ENCODE results near the gene ACOT13.
"Not testable (repeated sequence)": the region's sequence is repeated elsewhere in the genome, so short reads cannot be mapped to it uniquely, and the experiment has no call there.

The ACOT13 gene
- total RNA-seq, result 6.4 reads per million, percentile 24 among the genes with 10 or more reads in this experiment

DNA sequence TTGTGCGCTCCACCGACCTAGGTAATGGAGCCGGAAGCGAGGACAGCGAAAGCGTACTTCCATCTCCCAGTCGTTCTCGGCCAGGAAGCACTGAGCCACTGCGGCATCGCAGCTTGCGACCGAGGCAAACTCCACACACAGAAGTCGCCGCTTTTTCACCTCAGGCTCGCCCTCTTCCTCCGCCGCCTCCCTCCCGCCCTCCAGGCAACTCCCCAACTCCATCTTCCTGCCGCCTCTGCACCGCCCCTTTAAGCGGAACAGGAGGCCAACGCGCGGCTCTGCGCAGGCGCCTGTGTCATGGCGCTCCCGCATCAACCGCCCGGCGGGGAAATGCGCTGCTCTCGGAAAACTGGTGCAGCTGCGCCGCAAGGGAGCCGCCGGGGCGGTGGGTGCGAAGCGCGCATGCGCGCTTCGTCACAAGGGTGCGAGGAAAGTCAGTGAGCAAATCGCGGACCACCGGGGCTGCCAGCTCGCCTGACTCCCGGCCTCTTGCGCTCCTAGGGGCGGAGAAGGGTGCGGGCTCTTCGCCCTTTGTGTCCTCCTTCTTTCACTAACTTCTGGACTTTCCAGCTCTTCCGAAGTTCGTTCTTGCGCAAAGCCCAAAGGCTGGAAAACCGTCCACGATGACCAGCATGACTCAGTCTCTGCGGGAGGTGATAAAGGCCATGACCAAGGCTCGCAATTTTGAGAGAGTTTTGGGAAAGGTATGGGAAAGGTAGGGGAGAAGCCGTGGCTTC lies at the start of gene ACOT13, which contains the start of gene TDP2:
TSS of gene ACOT13 (plus strand) at position 437 of the 737 bp plus-strand sequence. CDS start at position 624, 187 bp downstream.
TSS of gene TDP2 (minus strand) at position 259 of the 737 bp plus-strand sequence. CDS start at position 222, 37 bp downstream.
- DNase-seq, result peak; percentile 95

DNA sequence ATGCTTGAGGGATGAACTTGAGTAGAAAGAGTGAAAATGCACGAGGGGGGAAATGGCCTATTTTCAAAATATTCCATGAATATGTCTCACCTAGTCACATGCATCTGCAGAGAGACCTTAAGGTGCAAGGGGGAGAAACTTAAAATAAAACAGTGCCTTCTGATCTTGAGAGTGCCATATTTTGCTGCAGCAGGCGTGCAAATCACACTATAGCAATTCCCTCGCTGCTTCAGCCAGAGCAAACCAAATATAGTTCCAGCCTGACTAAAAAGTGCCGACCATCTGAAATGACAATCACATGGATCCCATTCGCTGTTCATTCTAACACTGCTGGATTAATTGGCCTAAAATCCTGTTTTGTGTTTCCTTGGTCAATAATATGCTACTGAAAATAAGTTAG lies 47.2 kb upstream of the ACOT13 start:
- DNase-seq, result no peak

DNA sequence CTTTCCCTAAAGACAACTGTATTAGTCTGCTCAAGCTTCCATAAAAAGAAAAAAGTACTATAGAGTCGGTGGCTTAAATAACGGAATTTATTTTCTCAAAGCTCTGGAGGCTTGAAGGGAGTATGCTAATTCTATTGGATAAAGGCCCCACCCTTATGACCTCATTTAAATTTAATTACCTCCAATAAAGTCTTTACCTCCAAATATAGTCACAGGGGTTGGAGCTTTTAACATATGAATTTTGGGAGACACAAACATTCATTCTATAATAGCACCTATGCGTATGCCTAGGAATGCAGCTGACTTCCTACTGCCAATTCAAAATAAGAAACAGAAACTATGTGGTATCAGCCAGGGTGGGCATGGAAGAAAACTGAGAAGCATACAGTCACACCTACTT lies 46.2 kb upstream of the ACOT13 start:
- DNase-seq, result no peak

DNA sequence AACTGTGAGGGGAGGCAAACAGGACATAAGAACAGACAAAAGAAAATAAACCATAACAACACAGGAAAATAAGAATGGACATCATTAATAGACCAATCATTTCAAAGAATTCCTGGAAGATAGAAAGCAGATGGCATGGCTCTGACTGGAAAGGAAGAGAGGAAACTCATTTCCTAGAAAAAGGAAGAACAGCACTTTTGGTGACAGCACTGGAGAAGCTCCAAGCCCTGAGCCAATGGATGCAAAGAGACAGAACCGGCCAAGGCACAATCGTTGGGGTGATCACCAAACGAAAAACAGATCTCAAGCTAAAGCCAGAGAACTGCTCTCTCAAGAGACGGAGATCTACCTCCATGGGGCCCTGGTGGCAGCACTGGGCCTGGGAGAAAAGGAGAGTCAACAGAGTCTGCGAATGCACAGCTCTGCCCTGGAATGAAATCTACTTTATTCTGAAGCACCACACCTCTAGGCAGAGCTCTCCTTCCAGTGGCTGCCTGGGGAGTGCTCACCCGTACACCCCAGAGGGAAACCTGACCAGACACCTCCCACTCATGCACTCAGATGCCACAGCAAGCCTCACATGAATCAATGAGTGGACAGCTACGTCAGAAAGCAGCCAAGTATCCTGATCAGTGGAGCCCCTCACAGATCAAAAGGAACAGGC lies 45.1 kb upstream of the ACOT13 start:
- DNase-seq, result no peak

- DNase-seq, result no peak
Measured at GRCh38 chr6:24630856-24631505, 35.9 kb upstream of the ACOT13 start.

GRCh38 chr6:24631671-24632070 lies 35.2 kb upstream of the ACOT13 start:
- DNase-seq, result no peak

DNA sequence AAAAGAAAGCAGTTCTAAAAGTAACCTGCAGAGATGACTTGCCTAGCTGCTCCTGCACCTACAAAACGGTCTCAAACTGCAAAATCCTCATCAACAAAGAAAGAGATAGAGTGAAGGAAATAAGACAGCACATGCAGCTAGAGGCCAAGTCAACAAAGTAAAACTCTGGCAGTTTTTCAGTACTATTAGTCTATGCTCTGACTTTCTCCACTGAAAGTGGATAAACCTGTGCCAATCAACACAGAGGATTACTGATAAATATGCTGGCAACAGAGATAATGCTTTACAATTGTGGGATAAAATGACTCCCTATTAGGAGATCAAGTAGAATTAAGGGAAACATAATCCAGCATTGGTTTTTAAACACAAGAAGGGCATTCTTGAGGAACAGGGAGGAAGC lies 34.3 kb upstream of the ACOT13 start:
- DNase-seq, result no peak

DNA sequence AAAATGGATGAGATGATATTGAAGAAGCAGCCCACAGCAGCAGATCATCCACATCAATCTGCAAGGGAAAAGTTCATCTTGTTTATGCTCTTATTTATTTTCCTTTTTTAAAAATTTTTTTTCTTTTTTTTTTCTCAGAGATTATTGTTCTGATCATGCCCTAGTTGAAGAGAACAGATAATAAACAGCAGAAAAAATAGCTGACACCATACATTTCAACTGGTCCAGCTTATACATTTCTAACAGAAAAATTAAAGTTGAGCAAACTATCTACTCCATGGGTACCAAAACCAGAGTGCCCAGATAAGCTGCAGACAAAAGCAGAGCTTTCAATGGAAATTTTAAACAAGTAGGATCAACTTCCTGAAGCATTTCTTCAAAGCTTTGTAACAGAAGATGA lies 30.2 kb upstream of the ACOT13 start:
- no peak for DNase-seq

GRCh38 chr6:24640166-24640565 lies 26.7 kb upstream of the ACOT13 start:
- no peak for DNase-seq

GRCh38 chr6:24640631-24641030 lies 26.2 kb upstream of the ACOT13 start:
- DNase-seq, result not testable (repeated sequence)

DNA sequence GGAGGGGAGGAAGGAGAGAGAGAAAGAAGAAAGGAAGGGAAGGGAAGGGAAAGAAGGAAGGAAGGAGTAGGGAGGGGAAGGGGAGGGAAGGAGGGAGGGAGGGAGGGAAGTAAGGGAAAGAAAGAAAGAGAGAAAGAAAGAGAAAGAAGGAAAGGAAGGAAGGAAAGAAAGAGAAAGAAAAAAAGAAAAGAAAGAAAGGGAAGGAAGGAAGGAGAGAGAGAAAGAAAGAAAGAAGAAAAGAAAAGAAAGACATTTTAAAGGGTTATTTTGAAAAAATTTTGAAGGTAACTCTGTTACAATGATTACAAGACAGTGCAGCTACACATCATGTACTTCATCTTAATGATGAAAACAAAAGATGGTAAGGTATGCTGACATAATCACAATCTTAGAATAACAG lies 24.8 kb upstream of the ACOT13 start:
- DNase-seq, result no peak

- DNase-seq, result no peak
Measured at GRCh38 chr6:24643920-24644319, 23.0 kb upstream of the ACOT13 start.

DNA sequence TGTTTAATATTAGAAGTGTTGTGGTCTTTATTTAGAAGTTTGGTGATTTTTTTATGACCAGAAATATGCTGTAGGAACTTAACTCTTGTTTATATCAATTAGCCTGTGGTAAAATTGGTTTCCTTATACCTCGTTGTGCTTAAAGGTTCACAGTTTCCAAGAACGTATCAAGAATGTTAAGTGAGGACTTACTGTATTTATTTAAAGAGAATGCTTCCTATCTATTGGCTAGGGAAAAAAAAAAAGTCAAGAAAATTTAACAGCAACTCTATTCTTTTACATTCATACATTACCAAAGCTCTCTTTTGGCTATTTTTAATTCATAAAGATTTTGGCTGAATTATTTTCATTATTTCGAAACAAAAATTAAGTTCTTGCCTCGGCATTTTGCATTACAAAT lies 22.5 kb upstream of the ACOT13 start:
- DNase-seq, result no peak

GRCh38 chr6:24646771-24647170 lies 20.1 kb upstream of the ACOT13 start:
- DNase-seq, result no peak

DNA sequence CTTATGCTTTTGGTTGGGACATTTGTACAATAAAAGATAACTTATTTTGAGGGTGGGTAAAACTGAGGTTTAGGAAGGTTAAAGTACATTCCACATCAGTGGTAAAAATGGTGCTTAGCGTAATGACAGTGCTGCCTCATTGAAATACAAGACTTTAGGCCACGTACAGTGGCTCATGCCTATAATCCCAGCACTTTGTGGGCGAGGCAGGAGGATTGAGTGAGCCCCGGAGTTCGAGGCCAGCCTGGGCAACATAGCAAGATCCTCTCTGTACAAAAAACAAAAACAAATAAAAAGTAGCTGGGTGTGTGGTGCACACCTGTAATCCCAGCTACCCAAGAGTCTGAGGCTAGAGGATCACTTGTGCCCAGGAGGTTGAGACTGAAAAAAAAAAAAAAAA lies 18.6 kb upstream of the ACOT13 start:
- no peak for DNase-seq

- no peak for DNase-seq
Measured at GRCh38 chr6:24649691-24650090, 17.2 kb upstream of the ACOT13 start.

- DNase-seq, result no peak
Measured at GRCh38 chr6:24650365-24650764, 16.5 kb upstream of the ACOT13 start.

GRCh38 chr6:24655215-24655614 lies 11.7 kb upstream of the ACOT13 start:
- DNase-seq, result no peak

- no peak for DNase-seq
Measured at GRCh38 chr6:24658573-24659560, 8.0 kb upstream of the ACOT13 start.

GRCh38 chr6:24659561-24659960 lies 7.3 kb upstream of the ACOT13 start:
- DNase-seq, result no peak

GRCh38 chr6:24660105-24660504 lies 6.8 kb upstream of the ACOT13 start:
- DNase-seq, result no peak

DNA sequence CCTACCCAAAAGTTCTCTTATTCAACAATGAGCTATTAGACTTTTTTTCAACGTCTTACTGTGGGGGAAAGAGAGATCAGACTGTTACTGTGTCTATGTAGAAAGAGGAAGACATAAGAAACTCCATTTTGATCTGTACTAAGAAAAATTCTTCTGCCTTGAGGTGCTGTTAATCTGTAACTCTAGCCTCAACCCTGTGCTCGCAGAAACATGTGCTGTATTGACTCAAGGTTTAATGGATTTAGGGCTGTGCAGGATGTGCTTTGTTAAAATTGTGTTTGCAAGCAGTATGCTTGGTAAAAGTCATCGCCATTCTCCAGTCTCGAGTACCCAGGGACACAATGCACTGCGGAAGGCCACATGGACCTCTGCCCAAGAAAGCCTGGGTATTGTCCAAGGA lies 5.1 kb upstream of the ACOT13 start:
- not testable (repeated sequence) for DNase-seq

DNA sequence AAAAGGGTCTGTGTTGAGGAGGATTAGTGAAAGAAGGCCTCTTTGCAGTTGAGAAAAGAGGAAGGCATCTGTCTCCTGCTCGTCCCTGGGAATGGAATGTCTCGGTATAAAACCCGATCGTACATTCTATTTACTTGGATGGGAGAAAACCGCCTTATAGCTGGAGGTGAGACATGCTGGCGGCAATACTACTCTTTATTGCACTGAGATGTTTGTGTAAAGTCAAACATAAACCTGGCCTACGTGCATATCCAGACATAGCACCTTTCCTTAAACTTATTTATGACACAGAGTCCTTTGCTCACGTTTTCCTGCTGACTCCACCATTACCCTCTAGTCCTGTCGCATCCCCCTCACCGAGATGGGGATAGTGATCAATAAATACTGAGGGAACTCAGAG lies 4.6 kb upstream of the ACOT13 start:
- no peak for DNase-seq

All from effector CD4-positive, alpha-beta T cell (primary cell).